Measurements from ENCODE around the gene DZIP1.
"Not testable (repeated sequence)": the region's sequence is repeated elsewhere in the genome, so short reads cannot be mapped to it uniquely, and the experiment has no call there.

The DZIP1 gene

GRCh38 chr13:95671597-95671996 lies 27.1 kb upstream of the DZIP1 start:
- no peak for ATAC-seq

GRCh38 chr13:95667235-95667634 lies 22.7 kb upstream of the DZIP1 start:
- ATAC-seq, result not testable (repeated sequence)

More at GRCh38 chr13:95671597-95671996, 27.1 kb upstream of the DZIP1 start:
- TF ChIP-seq ZNF70 (CRISPR knock-in tag; IDR thresholded peaks at IDR 0.05) (no peak), POU6F1 (CRISPR knock-in tag; IDR thresholded peaks at IDR 0.05; ENCODE audit: borderline replicate concordance, low read depth) (no peak)

- ATAC-seq, result peak; percentile 62; the same call in 2 of the 3 replicates
- no peak for TF ChIP-seq ZNF70 (CRISPR knock-in tag; IDR thresholded peaks at IDR 0.05)
- no peak for TF ChIP-seq ZC3H10 (CRISPR knock-in tag; IDR thresholded peaks at IDR 0.05)
- no peak for TF ChIP-seq CREB5 (CRISPR knock-in tag; IDR thresholded peaks at IDR 0.05; ENCODE audit: low read depth)
- no peak for TF ChIP-seq CSDC2 (CRISPR knock-in tag; IDR thresholded peaks at IDR 0.05)
- no peak for TF ChIP-seq GLIS3 (CRISPR knock-in tag; IDR thresholded peaks at IDR 0.05)
- TF ChIP-seq TOX (CRISPR knock-in tag; IDR thresholded peaks at IDR 0.05; ENCODE audit: borderline replicate concordance), result no peak
- no peak for TF ChIP-seq PATZ1 (CRISPR knock-in tag; IDR thresholded peaks at IDR 0.05; ENCODE audit: borderline replicate concordance)
- no peak for TF ChIP-seq ESRRG (CRISPR knock-in tag; IDR thresholded peaks at IDR 0.05)
- no peak for TF ChIP-seq ZFP3 (CRISPR knock-in tag; IDR thresholded peaks at IDR 0.05)
- TF ChIP-seq ZNF8 (CRISPR knock-in tag; IDR thresholded peaks at IDR 0.05), result no peak
- no peak for TF ChIP-seq TSHZ2 (CRISPR knock-in tag; IDR thresholded peaks at IDR 0.05)
- TF ChIP-seq ZFP30 (CRISPR knock-in tag; IDR thresholded peaks at IDR 0.05), result no peak
- no peak for TF ChIP-seq SNAI2 (CRISPR knock-in tag; IDR thresholded peaks at IDR 0.05)
Observed at GRCh38 chr13:95660981-95661581, 16.6 kb upstream of the DZIP1 start.

GRCh38 chr13:95659500-95659899 lies 15.0 kb upstream of the DZIP1 start:
- ATAC-seq, result no peak
- no peak for TF ChIP-seq OSR1 (CRISPR knock-in tag; IDR thresholded peaks at IDR 0.05)

GRCh38 chr13:95656386-95657015 lies 12.0 kb upstream of the DZIP1 start:
- TF ChIP-seq TOX (CRISPR knock-in tag; IDR thresholded peaks at IDR 0.05; ENCODE audit: borderline replicate concordance), result no peak
- TF ChIP-seq CSDC2 (CRISPR knock-in tag; IDR thresholded peaks at IDR 0.05), result no peak
- no peak for TF ChIP-seq ZFP3 (CRISPR knock-in tag; IDR thresholded peaks at IDR 0.05)
- TF ChIP-seq ZFP30 (CRISPR knock-in tag; IDR thresholded peaks at IDR 0.05), result no peak
- no peak for TF ChIP-seq GLIS3 (CRISPR knock-in tag; IDR thresholded peaks at IDR 0.05)
- TF ChIP-seq POU6F1 (CRISPR knock-in tag; IDR thresholded peaks at IDR 0.05; ENCODE audit: borderline replicate concordance, low read depth), result no peak
- no peak for TF ChIP-seq BACH2 (CRISPR knock-in tag; IDR thresholded peaks at IDR 0.05; ENCODE audit: borderline replicate concordance)
- TF ChIP-seq PATZ1 (CRISPR knock-in tag; IDR thresholded peaks at IDR 0.05; ENCODE audit: borderline replicate concordance), result no peak
- TF ChIP-seq SNAI2 (CRISPR knock-in tag; IDR thresholded peaks at IDR 0.05), result no peak
- TF ChIP-seq ESRRG (CRISPR knock-in tag; IDR thresholded peaks at IDR 0.05), result no peak
- no peak for TF ChIP-seq ZNF565 (CRISPR knock-in tag; conservative IDR thresholded peaks at IDR 0.05; ENCODE audit: low read depth)
- no peak for ATAC-seq
